Panc1 (cell line): ENCODE data around the gene PGM5. TPM values are rescaled to one million over a fixed set of nuclear protein-coding genes. Genes with fewer than 3 reads are reported as not detected.

ENCODE experiments used
- ATAC-seq: fragments of 200-7000 bp; cut with Tn5 transposase; 2 replicates; pipeline ENCODE4 v1.9.1; 2020; ENCODE audit warnings: mild to moderate bottlenecking, moderate library complexity
- BruUV-seq: library from RNA; stranded (reverse); fragments of 400-500 nt; replicated peaks from 2 replicates; lab custom pipeline; 2021; lab: Mats Ljungman, UMichigan
- CTCF ChIA-PET: fragments of 300-600 bp; sonication (Branson Sonifier 250); formaldehyde crosslinking; loops from one replicate; lab custom pipeline; 2022; ENCODE audit warnings: antibody characterized with exemption; lab: Charles Lee
- POLR2A ChIA-PET: fragments of 300-600 bp; sonication (Branson Sonifier 250); formaldehyde crosslinking; loops from one replicate; lab custom pipeline; 2022; ENCODE audit warnings: antibody characterized with exemption; lab: Charles Lee
- DNase-seq: peaks from one replicate; pipeline ENCODE4 v3.0.0-alpha.2; 2010; ENCODE audit warnings: low read depth, low spot score
- H3K27ac ChIP-seq: 2 replicates; pipeline ENCODE4 v1.5.1; 2011; ENCODE audit warnings: mild to moderate bottlenecking, low read length, inconsistent platforms
- H3K27me3 ChIP-seq: fragments of 200-500 bp; sonication (Bioruptor generic); 2 replicates; pipeline ENCODE4 v1.6.0; 2014; ENCODE audit warnings: low read length, inconsistent platforms; ENCODE audit not compliant: control insufficient read depth, insufficient read depth
- H3K36me3 ChIP-seq: fragments of 200-500 bp; sonication (Bioruptor generic); 2 replicates; pipeline ENCODE4 v1.5.1; 2014; ENCODE audit warnings: inconsistent platforms, mild to moderate bottlenecking, low read length, moderate library complexity; ENCODE audit not compliant: control insufficient read depth, insufficient read depth
- H3K4me1 ChIP-seq: 2 replicates; pipeline ENCODE4 v1.5.1; 2011; ENCODE audit warnings: inconsistent platforms, mild to moderate bottlenecking, low read length, moderate library complexity; ENCODE audit not compliant: control insufficient read depth, insufficient read depth
- H3K4me3 ChIP-seq, 2 experiments: 2 replicates each; pipeline ENCODE4 v1.5.1; 2011 to 2012; ENCODE audit warnings: low read depth in 2 of 2, low read length in 2 of 2, mild to moderate bottlenecking in 2 of 2, inconsistent platforms in 1 of 2, moderate library complexity in 1 of 2
- H3K9me3 ChIP-seq: fragments of 200-500 bp; sonication (Bioruptor generic); 2 replicates; pipeline ENCODE4 v1.5.1; 2014; ENCODE audit warnings: low read depth, mild to moderate bottlenecking, inconsistent platforms, low read length, moderate library complexity; ENCODE audit not compliant: control insufficient read depth, insufficient read depth
- CTCF ChIP-seq: fragments of 450-650 bp; IDR thresholded peaks from 2 replicates; pipeline ENCODE4 v1.5.1; 2017; ENCODE audit warnings: mild to moderate bottlenecking
- POLR2AphosphoS5 ChIP-seq: IDR thresholded peaks from 2 replicates; pipeline ENCODE4 v1.6.1; 2012; ENCODE audit warnings: mild to moderate bottlenecking, low read depth, low read length, moderate library complexity
- REST ChIP-seq, 2 experiments: IDR thresholded peaks; 2 replicates each; pipeline ENCODE4 v1.6.1; 2011 to 2012; ENCODE audit warnings: low read depth in 2 of 2, control low read depth in 1 of 2, low read length in 1 of 2, mild to moderate bottlenecking in 1 of 2, moderate library complexity in 1 of 2; ENCODE audit not compliant: insufficient read depth in 1 of 2
- in situ Hi-C: cut with HindIII; loops from 2 replicates; pipeline ENCODE4 v1.10.0; 2016; ENCODE audit warnings: low sequenced_read_pairs, low pct_unique_long_range_greater_than_20kb
- intact Hi-C: fragments of 100-400 bp; cut with micrococcal nuclease; formaldehyde crosslinking; loops from one replicate; pipeline ENCODE4 v1.10.0; 2022; ENCODE audit not compliant: unreplicated experiment
- total RNA-seq: library from RNA; stranded (reverse); gene quantifications from one replicate; pipeline ENCODE4 v1.2.1, GENCODE V29; 2021; ENCODE audit not compliant: unreplicated experiment

PGM5 gene
- total RNA-seq, 1 experiment from 2014 or later = 0.21 TPM

GRCh38 chr9:68575817-68576216 lies 219.4 kb downstream of the PGM5 start:
- H3K9me3 ChIP-seq = no peaks in the 10 kb centered on the region
- BruUV-seq = no TSS peak
- H3K4me1 ChIP-seq = no peaks in the 10 kb centered on the region
- no peak overlapping the region for H3K4me3 ChIP-seq
- H3K36me3 ChIP-seq = no peaks in the 10 kb centered on the region
- ChIA-PET POLR2A (no interaction called here), CTCF (no interaction called here)
- in situ Hi-C loops (no loop called here), intact Hi-C loops (no loop called here)
- no peak overlapping the region for H3K27ac ChIP-seq
- ATAC-seq (no peak), DNase-seq (no peak)
- H3K27me3 ChIP-seq = no peaks in the 10 kb centered on the region
- no peak for TF ChIP-seq POLR2AphosphoS5

GRCh38 chr9:68577774-68578591 lies 221.6 kb downstream of the PGM5 start:
- intact Hi-C loops (no loop called here), in situ Hi-C loops (no loop called here)
- POLR2A ChIA-PET = no interaction called here
- TF ChIP-seq REST (IDR thresholded peaks at IDR 0.05; ENCODE audit: insufficient read depth in 1 of 2, low read depth in 2 of 2, low read length in 1 of 2) = no peak
- TF ChIP-seq CTCF = no peak
- Histone ChIP-seq H3K4me1 (no peaks in the 10 kb centered on the region), H3K27ac (no peak overlapping the region), H3K27me3 (no peaks in the 10 kb centered on the region), H3K4me3 (no peak overlapping the region), H3K9me3 (no peaks in the 10 kb centered on the region), H3K36me3 (no peaks in the 10 kb centered on the region)
- CTCF ChIA-PET = no interaction called here
- no TSS peak for BruUV-seq
- no peak for DNase-seq
- ATAC-seq = no peak

Other genes starting within 250 kb of the PGM5 start
- gene ZNG1C, start 114.6 kb upstream of the PGM5 start, total RNA-seq = 22.4 TPM
- not detected for gene FOXD4L3, start 53.7 kb upstream of the PGM5 start, total RNA-seq
- not detected for gene TMEM252, start 184.3 kb downstream of the PGM5 start, total RNA-seq